HCT116 (cell line): Measurements from ENCODE around the gene NDUFS5. TPM values are rescaled to one million over a fixed set of nuclear protein-coding genes. Genes with fewer than 3 reads are reported as not detected.
"Not testable (repeated sequence)": the region's sequence is repeated elsewhere in the genome, so short reads cannot be mapped to it uniquely, and the experiment has no call there.

Experiments
- ATAC-seq: fragments of 200-7000 bp; cut with Tn5 transposase; 2 replicates; pipeline ENCODE4 v1.9.1; 2020; ENCODE audit warnings: mild to moderate bottlenecking, moderate library complexity
- BruUV-seq: library from RNA; stranded (reverse); fragments of 400-500 nt; replicated peaks from 2 replicates; lab custom pipeline; 2021; lab: Mats Ljungman, UMichigan
- CTCF ChIA-PET: fragments of 300-600 bp; sonication (Branson Sonifier 250); formaldehyde crosslinking; loops from one replicate; lab custom pipeline; 2021; ENCODE audit warnings: antibody characterized with exemption; lab: Charles Lee
- POLR2A ChIA-PET: fragments of 300-600, 350-600 bp; sonication (Branson Sonifier 250); formaldehyde crosslinking; loops from one replicate; lab custom pipeline; 2021; ENCODE audit warnings: antibody characterized with exemption; lab: Charles Lee
- RAD21 ChIA-PET, 2 experiments: fragments of 300-600 bp; sonication (Branson Sonifier 250); formaldehyde crosslinking; loops; one replicate each; lab custom pipeline; 2023; ENCODE audit warnings: low total read pairs in 2 of 2; ENCODE audit not compliant: uncharacterized antibody in 2 of 2, unreplicated experiment in 2 of 2, low non-redundant PET in 1 of 2; lab: Charles Lee
- DNase-seq: peaks from one replicate; pipeline ENCODE4 v3.0.0-alpha.2; 2010; ENCODE audit warnings: low read depth, low spot score
- H2AFZ ChIP-seq: fragments of 200-600 bp; shearing (Covaris generic), sonication (generic); 2 replicates; pipeline ENCODE4 v1.6.1; 2017; ENCODE audit warnings: low read depth, mixed run types, mixed read lengths, antibody characterized with exemption, low read length; ENCODE audit not compliant: poor library complexity, severe bottlenecking
- H3K27ac ChIP-seq: 2 replicates; pipeline ENCODE4 v1.5.1; 2012; ENCODE audit warnings: low read depth, low read length
- H3K27me3 ChIP-seq: fragments of 200-600 bp; sonication (generic); 2 replicates; pipeline ENCODE4 v1.6.1; 2016; ENCODE audit warnings: mixed run types, low read length, mixed read lengths; ENCODE audit not compliant: insufficient read depth
- H3K36me3 ChIP-seq, 2 experiments: fragments of 200-500 bp in 1 of 2; fragments of 200-600 bp in 1 of 2; sonication (Bioruptor generic) in 1 of 2; sonication (generic) in 1 of 2; 2 replicates each; pipeline versions ENCODE4 v1.5.1 to v1.6.1; 2014 to 2016; ENCODE audit warnings: low read length in 2 of 2, inconsistent platforms in 1 of 2, mixed read lengths in 1 of 2, mixed run types in 1 of 2; ENCODE audit not compliant: insufficient read depth in 2 of 2, control insufficient read depth in 1 of 2
- H3K4me1 ChIP-seq, 2 experiments: fragments of 200-600 bp in 1 of 2; sonication (generic) in 1 of 2; 2 replicates each; pipeline versions ENCODE4 v1.5.1 to v1.6.1; 2012 to 2017; ENCODE audit warnings: low read length in 2 of 2, inconsistent platforms in 1 of 2, mild to moderate bottlenecking in 1 of 2, mixed read lengths in 1 of 2, mixed run types in 1 of 2, moderate library complexity in 1 of 2; ENCODE audit not compliant: insufficient read depth in 2 of 2, control insufficient read depth in 1 of 2
- H3K4me2 ChIP-seq: fragments of 200-600 bp; sonication (generic); 2 replicates; pipeline ENCODE4 v1.6.1; 2017; ENCODE audit warnings: mixed run types, low read length, mixed read lengths
- H3K4me3 ChIP-seq, 2 experiments: fragments of 200-600 bp in 1 of 2; sonication (generic) in 1 of 2; replicated peaks in 1 of 2; 2 replicates each; pipeline ENCODE4 v1.5.1; 2011 to 2016; ENCODE audit warnings: low read length in 2 of 2, control low read depth in 1 of 2, low read depth in 1 of 2, mild to moderate bottlenecking in 1 of 2, mixed read lengths in 1 of 2, mixed run types in 1 of 2
- H3K79me2 ChIP-seq: fragments of 200-600 bp; sonication (generic); 2 replicates; pipeline ENCODE4 v1.6.1; 2017; ENCODE audit warnings: mild to moderate bottlenecking, mixed run types, low read length, moderate library complexity, mixed read lengths; ENCODE audit not compliant: insufficient read depth
- H3K9ac ChIP-seq: fragments of 200-600 bp; sonication (generic); 2 replicates; pipeline ENCODE4 v1.6.1; 2016; ENCODE audit warnings: low read length, mixed read lengths
- H3K9me2 ChIP-seq: fragments of 200-600 bp; sonication (generic), shearing (Covaris generic); 2 replicates; pipeline ENCODE4 v1.6.1; 2017; ENCODE audit warnings: mixed run types, mild to moderate bottlenecking, moderate library complexity; ENCODE audit not compliant: insufficient read depth
- H3K9me3 ChIP-seq, 2 experiments: fragments of 200-500 bp in 1 of 2; fragments of 200-600 bp in 1 of 2; sonication (Bioruptor generic) in 1 of 2; sonication (generic) in 1 of 2; 2 replicates each; pipeline ENCODE4 v1.6.1; 2014 to 2017; ENCODE audit warnings: low read length in 2 of 2, mixed read lengths in 2 of 2, inconsistent platforms in 1 of 2, low read depth in 1 of 2, mild to moderate bottlenecking in 1 of 2, mixed run types in 1 of 2, moderate library complexity in 1 of 2; ENCODE audit not compliant: control insufficient read depth in 1 of 2, insufficient read depth in 1 of 2
- H4K20me1 ChIP-seq: fragments of 200-600 bp; sonication (generic), shearing (Covaris generic); 2 replicates; pipeline ENCODE4 v1.6.1; 2017; ENCODE audit warnings: mixed run types, mild to moderate bottlenecking, moderate library complexity; ENCODE audit not compliant: insufficient read depth
- intact Hi-C: fragments of 100-400 bp; cut with micrococcal nuclease; formaldehyde crosslinking; loops from 2 replicates; pipeline ENCODE4 v1.10.0; 2022
- total RNA-seq: library from RNA; stranded (reverse); gene quantifications from one replicate; pipeline ENCODE4 v1.2.1, GENCODE V29; 2021; ENCODE audit not compliant: unreplicated experiment

NDUFS5 gene
- total RNA-seq, 1 experiment from 2014 or later: 263 TPM

DNA sequence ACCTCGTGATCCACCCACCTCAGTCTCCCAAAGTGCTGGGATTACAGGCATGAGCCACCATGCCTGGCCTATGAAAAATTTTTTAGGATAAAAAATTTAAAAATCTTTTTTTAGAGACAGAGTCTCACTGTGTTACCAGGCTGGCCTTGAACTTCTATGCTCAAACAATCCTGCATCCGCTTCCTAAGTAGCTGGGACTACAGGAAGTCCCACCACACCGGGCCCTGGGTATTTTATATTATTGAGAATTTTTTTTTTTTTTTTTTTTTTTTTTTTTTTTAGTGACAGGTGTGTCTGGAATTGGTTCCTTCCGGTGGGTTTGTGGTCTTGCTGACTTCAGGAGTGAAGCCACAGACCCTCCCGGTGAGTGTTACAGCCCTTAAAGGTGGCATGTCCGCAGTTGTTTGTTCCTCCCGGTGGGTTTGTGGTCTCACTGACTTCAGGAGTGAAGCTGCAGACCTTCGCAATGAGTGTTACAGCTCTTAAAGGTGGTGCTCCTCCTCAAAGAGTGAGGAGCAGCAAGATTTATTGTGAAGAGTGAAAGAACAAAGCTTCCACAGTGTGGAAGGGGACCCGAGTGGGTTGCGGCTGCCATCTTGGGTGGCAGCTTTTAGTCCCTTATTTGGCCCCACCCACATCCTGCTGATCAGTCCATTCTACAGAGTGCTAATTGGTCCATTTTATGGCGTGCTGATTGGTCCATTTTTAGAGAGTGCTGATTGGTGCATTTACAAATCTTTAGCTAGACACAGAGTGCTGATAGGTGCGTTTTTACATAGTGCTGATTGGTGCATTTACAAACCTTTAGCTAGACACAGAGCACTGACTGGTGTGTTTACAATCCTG lies 48.5 kb upstream of the NDUFS5 start:
- CTCF ChIA-PET, H3K79me2 ChIP-seq, DNase-seq, BruUV-seq, H2AFZ ChIP-seq, H3K9me3 ChIP-seq, POLR2A ChIA-PET, H3K36me3 ChIP-seq, H3K9ac ChIP-seq, H3K27ac ChIP-seq, RAD21 ChIA-PET, ATAC-seq, H3K4me2 ChIP-seq, H4K20me1 ChIP-seq, intact Hi-C loops, H3K9me2 ChIP-seq, H3K27me3 ChIP-seq, H3K4me3 ChIP-seq: not testable (repeated sequence)
- H3K4me1 ChIP-seq: peaks cover 3 to 13% of the 10 kb centered on the region in 2 experiments; a peak in 3 of 4 replicates

DNA sequence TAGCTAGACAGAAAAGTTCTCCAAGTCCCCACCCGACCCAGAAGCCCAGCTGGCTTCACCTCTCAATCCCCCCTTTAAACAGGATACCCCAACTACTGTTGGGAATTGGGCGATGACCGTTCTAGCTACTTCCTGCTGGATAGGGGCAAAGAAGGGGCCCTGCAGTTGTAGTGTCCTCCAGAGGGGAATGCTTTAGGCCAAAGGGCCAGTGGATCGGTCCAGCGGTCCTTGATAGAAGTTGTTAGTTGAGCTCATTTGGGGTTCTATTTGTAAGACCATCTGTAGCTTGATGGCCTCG lies 48.0 kb upstream of the NDUFS5 start:
- ATAC-seq, H3K9me3 ChIP-seq, H3K36me3 ChIP-seq, POLR2A ChIA-PET, H3K9me2 ChIP-seq, DNase-seq, H3K4me3 ChIP-seq, H3K79me2 ChIP-seq, H2AFZ ChIP-seq, RAD21 ChIA-PET, H3K4me2 ChIP-seq, BruUV-seq, H3K9ac ChIP-seq, H4K20me1 ChIP-seq, H3K27me3 ChIP-seq, H3K27ac ChIP-seq, intact Hi-C loops, H3K4me1 ChIP-seq, CTCF ChIA-PET: not testable (repeated sequence)

GRCh38 chr1:38979380-38979779 lies 46.8 kb upstream of the NDUFS5 start:
- H3K4me1 ChIP-seq, H3K9ac ChIP-seq, H3K27me3 ChIP-seq, H3K4me2 ChIP-seq, H3K27ac ChIP-seq, H4K20me1 ChIP-seq, H3K79me2 ChIP-seq, H2AFZ ChIP-seq, H3K4me3 ChIP-seq, intact Hi-C loops, RAD21 ChIA-PET, ATAC-seq, POLR2A ChIA-PET, H3K9me3 ChIP-seq, H3K36me3 ChIP-seq, CTCF ChIA-PET, H3K9me2 ChIP-seq, BruUV-seq, DNase-seq: not testable (repeated sequence)
